H9 (cell line): ENCODE results near the gene COQ10B. TPM values are rescaled to one million over a fixed set of nuclear protein-coding genes. Genes with fewer than 3 reads are reported as not detected.
A peak's percentile ranks its signal among the peaks of the same experiment; 100 is the strongest.

ENCODE experiments used
- DNase-seq: peaks from one replicate; pipeline ENCODE4 v3.0.0-alpha.2; 2017
- H2AFZ ChIP-seq: one replicate; pipeline ENCODE4 v1.6.1; 2013; ENCODE audit warnings: mild to moderate bottlenecking, low read length, control low read depth, moderate library complexity
- H2AK5ac ChIP-seq: 2 replicates; pipeline ENCODE4 v1.6.1; 2013; ENCODE audit warnings: low read length, control low read depth, mixed read lengths; ENCODE audit not compliant: insufficient read length
- H2BK120ac ChIP-seq: one replicate; pipeline ENCODE4 v1.6.1; 2013; ENCODE audit warnings: low read depth, mild to moderate bottlenecking, low read length, control low read depth, inconsistent platforms; ENCODE audit not compliant: poor library complexity, severe bottlenecking
- H2BK12ac ChIP-seq: 2 replicates; pipeline ENCODE4 v1.6.1; 2013; ENCODE audit warnings: low read length, control low read depth, mixed read lengths, low read depth; ENCODE audit not compliant: insufficient read length
- H2BK15ac ChIP-seq: 2 replicates; pipeline ENCODE4 v1.6.1; 2013; ENCODE audit warnings: low read depth, low read length, control low read depth
- H2BK20ac ChIP-seq: one replicate; pipeline ENCODE4 v1.6.1; 2013; ENCODE audit warnings: low read depth, mild to moderate bottlenecking, low read length, control low read depth, inconsistent platforms; ENCODE audit not compliant: poor library complexity, severe bottlenecking
- H2BK5ac ChIP-seq: 2 replicates; pipeline ENCODE4 v1.6.1; 2013; ENCODE audit warnings: low read length, control low read depth, mixed read lengths; ENCODE audit not compliant: insufficient read length
- H3K14ac ChIP-seq: 2 replicates; pipeline ENCODE4 v1.6.1; 2013; ENCODE audit warnings: low read length, control low read depth; ENCODE audit not compliant: insufficient read depth
- H3K18ac ChIP-seq: 2 replicates; pipeline ENCODE4 v1.6.1; 2013; ENCODE audit warnings: low read depth, mild to moderate bottlenecking, mixed read lengths, low read length, control low read depth; ENCODE audit not compliant: insufficient read length
- H3K23ac ChIP-seq: 2 replicates; pipeline ENCODE4 v1.6.1; 2013; ENCODE audit warnings: low read length, control low read depth, mixed read lengths, low read depth; ENCODE audit not compliant: insufficient read length
- H3K23me2 ChIP-seq: 2 replicates; pipeline ENCODE4 v1.6.1; 2013; ENCODE audit warnings: low read depth, mild to moderate bottlenecking, mixed read lengths, low read length, control low read depth; ENCODE audit not compliant: insufficient read length, poor library complexity, severe bottlenecking
- H3K27ac ChIP-seq: 2 replicates; pipeline ENCODE4 v1.5.1; 2013; ENCODE audit warnings: low read length, control low read depth, mixed read lengths, low read depth; ENCODE audit not compliant: insufficient read length
- H3K27me3 ChIP-seq: 2 replicates; pipeline ENCODE4 v1.6.1; 2013; ENCODE audit warnings: low read length, control low read depth, inconsistent platforms; ENCODE audit not compliant: insufficient read depth
- H3K4ac ChIP-seq: 2 replicates; pipeline ENCODE4 v1.6.1; 2013; ENCODE audit warnings: low read depth, mild to moderate bottlenecking, control low read depth, inconsistent platforms, low read length, moderate library complexity
- H3K4me1 ChIP-seq: 2 replicates; pipeline ENCODE4 v1.6.1; 2013; ENCODE audit warnings: low read length, control low read depth, inconsistent platforms; ENCODE audit not compliant: insufficient read depth
- H3K4me2 ChIP-seq: 2 replicates; pipeline ENCODE4 v1.6.1; 2013; ENCODE audit warnings: low read length, control low read depth, mixed read lengths; ENCODE audit not compliant: insufficient read length, insufficient read depth
- H3K56ac ChIP-seq: 2 replicates; pipeline ENCODE4 v1.6.1; 2013; ENCODE audit warnings: low read depth, mild to moderate bottlenecking, mixed read lengths, low read length, control low read depth; ENCODE audit not compliant: insufficient read length
- H3K79me1 ChIP-seq: 2 replicates; pipeline ENCODE4 v1.6.1; 2013; ENCODE audit warnings: low read depth, mild to moderate bottlenecking, moderate library complexity, low read length, control low read depth, inconsistent platforms; ENCODE audit not compliant: insufficient read depth, poor library complexity, severe bottlenecking
- H3K79me2 ChIP-seq: 2 replicates; pipeline ENCODE4 v1.6.1; 2013; ENCODE audit warnings: low read length, control low read depth, inconsistent platforms; ENCODE audit not compliant: insufficient read depth
- H3K9ac ChIP-seq: 2 replicates; pipeline ENCODE4 v1.6.1; 2013; ENCODE audit warnings: low read length, control low read depth, mixed read lengths; ENCODE audit not compliant: insufficient read length; ENCODE audit errors: extremely low read depth
- H3K9me3 ChIP-seq: one replicate; pipeline ENCODE4 v1.6.1; 2013; ENCODE audit warnings: low read depth, low read length, inconsistent platforms; ENCODE audit not compliant: control insufficient read depth
- H3T11ph ChIP-seq: one replicate; pipeline ENCODE4 v1.6.1; 2013; ENCODE audit warnings: mild to moderate bottlenecking, low read length, control low read depth, inconsistent platforms
- H4K20me1 ChIP-seq: one replicate; pipeline ENCODE4 v1.6.1; 2013; ENCODE audit not compliant: control insufficient read depth, insufficient read length, insufficient read depth
- H4K5ac ChIP-seq: 2 replicates; pipeline ENCODE4 v1.6.1; 2013; ENCODE audit warnings: low read depth, mild to moderate bottlenecking, mixed read lengths, low read length, control low read depth; ENCODE audit not compliant: insufficient read length
- H4K8ac ChIP-seq: replicated peaks from 2 replicates; pipeline ENCODE4 v1.6.1; 2013; ENCODE audit warnings: low read length, control low read depth, mixed read lengths, low read depth; ENCODE audit not compliant: insufficient read length
- H4K91ac ChIP-seq: 2 replicates; pipeline ENCODE4 v1.6.1; 2013; ENCODE audit warnings: low read depth, mild to moderate bottlenecking, moderate library complexity, mixed read lengths, low read length, control low read depth; ENCODE audit not compliant: insufficient read length
- H3K27ac Mint-ChIP-seq, 3 experiments: 2 replicates in 2 of 3; 3 replicates in 1 of 3; pipeline ENCODE4 v1.8.0; 2020 to 2021; ENCODE audit warnings: mixed read lengths in 3 of 3, mild to moderate bottlenecking in 1 of 3, moderate library complexity in 1 of 3
- H3K27me3 Mint-ChIP-seq: 2 replicates; pipeline ENCODE4 v1.8.0; 2021; ENCODE audit warnings: low read depth, mild to moderate bottlenecking, moderate library complexity, mixed read lengths
- H3K36me3 Mint-ChIP-seq, 3 experiments: 2 replicates in 2 of 3; 3 replicates in 1 of 3; pipeline ENCODE4 v1.8.0; 2020 to 2021; ENCODE audit warnings: low read depth in 3 of 3, mixed read lengths in 3 of 3; ENCODE audit not compliant: insufficient read depth in 1 of 3
- H3K4me1 Mint-ChIP-seq, 2 experiments: 2 replicates each; pipeline ENCODE4 v1.8.0; 2020; ENCODE audit warnings: mixed read lengths in 2 of 2
- H3K4me3 Mint-ChIP-seq, 2 experiments: 2 replicates in 1 of 2; 3 replicates in 1 of 2; pipeline ENCODE4 v1.8.0; 2020 to 2021; ENCODE audit warnings: mild to moderate bottlenecking in 2 of 2, mixed read lengths in 2 of 2, moderate library complexity in 1 of 2
- H3K9me3 Mint-ChIP-seq, 2 experiments: 2 replicates in 1 of 2; 3 replicates in 1 of 2; pipeline ENCODE4 v1.8.0; 2020; ENCODE audit warnings: mild to moderate bottlenecking in 2 of 2, mixed read lengths in 2 of 2, moderate library complexity in 1 of 2
- CTCF ChIP-seq: fragments of 200-600 bp; sonication (generic); conservative IDR thresholded peaks from 3 replicates; pipeline ENCODE4 v1.8.0; 2021; ENCODE audit warnings: antibody characterized with exemption, mild to moderate bottlenecking
- WGBS: extraction: QIAGEN DNeasy Blood & Tissue Kit; methylation state at CpG from one replicate; pipeline ENCODE4 v1.1.7; 2013; ENCODE audit warnings: missing lambda C conversion rate, low lambda C conversion rate, mixed read lengths; ENCODE audit not compliant: insufficient read length; ENCODE audit errors: extremely low coverage; 5-methylcytosine and 5-hydroxymethylcytosine counted together
- total RNA-seq: library from RNA; stranded (reverse); gene quantifications from 2 replicates; pipeline ENCODE4 v1.2.1, GENCODE V29; 2021

COQ10B gene
- total RNA-seq, 1 experiment from 2014 or later, result 16.2 TPM

DNA sequence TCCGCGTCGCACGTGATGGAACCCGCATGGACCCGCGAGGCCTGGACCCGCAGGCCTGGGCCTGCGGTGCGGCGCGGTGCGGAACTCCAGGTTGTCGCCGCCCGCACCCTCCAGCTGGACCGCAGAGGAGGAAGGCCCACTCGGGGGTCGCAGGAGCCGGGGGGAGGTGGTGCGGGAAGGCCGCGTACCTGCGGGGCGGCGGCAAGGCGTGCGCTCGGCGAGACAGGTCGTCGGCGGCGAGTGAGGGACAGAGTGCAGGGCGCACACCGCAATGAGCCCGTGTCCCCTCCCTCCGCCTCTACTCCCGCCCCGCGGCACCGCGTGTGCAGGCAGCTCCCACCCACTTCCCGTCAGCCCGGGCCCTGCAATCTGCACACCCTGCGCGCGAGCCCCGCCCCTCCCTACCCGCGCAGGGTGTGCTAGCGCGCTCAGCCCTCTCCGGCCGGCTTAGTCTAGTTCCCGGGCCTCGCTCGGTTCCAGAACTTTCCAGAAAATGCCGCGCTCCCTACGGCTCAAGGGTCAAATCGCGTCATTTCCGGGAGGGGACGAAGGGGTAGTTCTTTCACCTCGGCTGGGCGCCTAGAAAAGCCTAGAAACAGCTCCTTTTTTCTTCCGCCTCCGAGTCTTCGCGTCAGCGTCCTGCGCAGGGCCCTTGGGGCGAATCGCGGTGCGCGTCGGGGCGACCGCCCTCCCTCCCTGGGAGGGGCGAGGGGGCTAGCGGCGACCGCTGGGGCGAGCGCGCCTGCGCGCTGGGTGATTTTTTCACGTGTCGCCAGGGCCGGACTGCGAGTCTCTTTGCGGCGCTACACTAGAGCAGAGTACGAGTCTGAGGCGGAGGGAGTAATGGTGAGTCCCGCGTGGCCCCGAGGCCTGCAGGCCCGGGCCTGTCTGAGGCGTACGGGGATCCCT is 46.5 kb downstream of the COQ10B start, which contains the start of the genes HSPD1 and HSPE1:
Gene HSPD1, minus strand, starts transcription at position 247 of the 909 bp plus-strand sequence. CDS start 992 bp downstream, outside the sequence.
Gene HSPE1, plus strand, starts transcription at position 786 of the 909 bp plus-strand sequence. Its CDS starts 58 bp downstream, at position 844.
- DNase-seq, result peak; percentile 98
- Histone ChIP-seq H3K4me1 (no peaks in the 10 kb centered on the region; the same call in 1 of the 2 replicates), H2BK120ac (no peak within 1 kb of the TSS), H3K23ac (no peak within 1 kb of the TSS), H3K79me2 (peaks cover 48% of the 10 kb centered on the region; the same call in 1 of the 2 replicates), H3K27me3 (no peaks in the 10 kb centered on the region), H4K20me1 (no peaks in the 10 kb centered on the region), H4K8ac (no peak within 1 kb of the TSS), H3T11ph (no peak within 1 kb of the TSS), H2BK15ac (no peak within 1 kb of the TSS), H2BK20ac (no peak within 1 kb of the TSS), H3K9me3 (no peaks in the 10 kb centered on the region), H4K91ac (no peak within 1 kb of the TSS), H2AK5ac (no peak within 1 kb of the TSS), H4K5ac (no peak within 1 kb of the TSS), H3K27ac (peak within 1 kb of the TSS; percentile 27), H3K56ac (no peak within 1 kb of the TSS), H3K23me2 (peaks cover 6% of the 10 kb centered on the region), H3K4me2 (peak within 1 kb of the TSS; percentile 84), H2BK12ac (no peak within 1 kb of the TSS), H2AFZ (no peak within 1 kb of the TSS), H3K79me1 (no peaks in the 10 kb centered on the region), H3K9ac (peak within 1 kb of the TSS; percentile 98), H2BK5ac (no peak within 1 kb of the TSS), H3K18ac (peak within 1 kb of the TSS; percentile 76), H3K14ac (peak within 1 kb of the TSS; percentile 62), H3K4ac (no peak within 1 kb of the TSS; the same call in 1 of the 2 replicates)
- Mint-ChIP-seq H3K4me1 (peaks cover 35 to 39% of the 10 kb centered on the region in 2 experiments), H3K27me3 (no peaks in the 10 kb centered on the region), H3K36me3 (peaks cover 70 to 89% (median 85%) of the 10 kb centered on the region in 3 experiments), H3K4me3 (peak within 1 kb of the TSS; percentile 98 to 99), H3K27ac (peak within 1 kb of the TSS; percentile 98 to 99 (median 99)), H3K9me3 (no peaks in the 10 kb centered on the region; a peak in 1 of 5 replicates)
- WGBS, result no CpG with 5 or more reads among the region's 104 CpGs
- TF ChIP-seq CTCF, result no peak
